NAMALWA (cell line): ENCODE measurements around the gene C16orf54.
A peak's percentile ranks its signal among the peaks of the same experiment; 100 is the strongest.
"Not testable (repeated sequence)": the region's sequence is repeated elsewhere in the genome, so short reads cannot be mapped to it uniquely, and the experiment has no call there.

ENCODE experiments used
- DNase-seq: peaks from one replicate; pipeline ENCODE4 v3.0.0-alpha.2; 2015; ENCODE audit warnings: low spot score

The C16orf54 gene

DNA sequence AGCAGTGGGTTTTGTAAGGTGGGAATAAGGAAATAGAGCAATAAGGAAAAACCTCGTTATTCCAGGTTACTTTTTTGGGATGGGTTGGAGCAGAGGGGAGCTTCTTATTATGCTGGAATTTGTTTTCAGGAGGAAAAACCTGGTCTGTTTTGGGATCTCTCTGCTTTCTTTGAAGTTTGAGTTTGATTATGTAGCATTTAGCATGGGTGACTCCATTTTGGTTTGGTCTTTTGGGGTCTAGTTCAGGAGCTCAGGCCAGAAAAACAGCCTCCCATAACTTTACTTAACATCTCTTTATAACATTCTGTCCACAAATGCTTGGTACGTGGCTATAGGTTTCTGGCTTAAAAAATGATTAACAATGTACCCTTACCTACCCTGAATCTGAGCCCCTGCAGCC lies 23.7 kb upstream of the C16orf54 start:
- no peak for DNase-seq

DNA sequence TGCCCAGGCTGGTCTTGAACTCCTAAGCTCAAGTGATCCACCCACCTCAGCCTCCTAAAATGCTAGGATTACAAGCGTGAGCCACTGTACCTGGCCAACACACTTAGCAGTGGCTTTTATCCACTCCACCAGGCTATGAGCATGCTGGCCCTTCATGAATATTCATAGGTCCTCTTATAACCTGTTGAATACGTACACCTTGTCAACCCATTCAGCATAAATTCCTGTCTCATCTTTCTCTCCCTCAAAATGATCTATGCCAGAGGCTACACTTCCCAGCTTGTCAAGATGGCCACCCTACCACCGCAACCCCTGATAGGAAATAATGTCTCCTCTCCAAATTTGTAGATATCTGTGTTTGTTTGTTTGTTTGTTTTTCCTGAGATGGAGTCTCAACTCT lies 21.3 kb upstream of the C16orf54 start:
- DNase-seq, result no peak

GRCh38 chr16:29766571-29766970 lies 20.8 kb upstream of the C16orf54 start:
- no peak for DNase-seq

- no peak for DNase-seq
Measured at GRCh38 chr16:29765167-29766032, 19.6 kb upstream of the C16orf54 start.

DNA sequence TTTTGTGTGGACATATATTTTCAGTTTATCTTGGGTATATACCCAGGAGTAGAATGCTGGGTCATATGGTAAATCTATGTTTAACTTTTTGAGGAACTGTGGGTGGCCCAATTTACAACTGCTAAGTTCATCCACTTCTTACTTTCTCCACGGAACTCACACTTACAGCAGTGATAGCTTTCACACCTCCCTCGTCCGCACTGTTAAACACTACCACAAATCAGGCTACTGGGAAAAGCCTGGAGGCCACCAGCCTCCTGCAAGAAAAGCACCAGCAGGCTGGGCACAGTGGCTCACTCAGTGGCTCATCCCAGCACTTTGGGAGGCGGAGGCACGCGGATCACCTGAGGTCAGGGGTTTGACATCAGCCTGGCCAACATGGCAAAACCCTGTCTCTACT lies 17.5 kb upstream of the C16orf54 start:
- DNase-seq, result no peak

DNA sequence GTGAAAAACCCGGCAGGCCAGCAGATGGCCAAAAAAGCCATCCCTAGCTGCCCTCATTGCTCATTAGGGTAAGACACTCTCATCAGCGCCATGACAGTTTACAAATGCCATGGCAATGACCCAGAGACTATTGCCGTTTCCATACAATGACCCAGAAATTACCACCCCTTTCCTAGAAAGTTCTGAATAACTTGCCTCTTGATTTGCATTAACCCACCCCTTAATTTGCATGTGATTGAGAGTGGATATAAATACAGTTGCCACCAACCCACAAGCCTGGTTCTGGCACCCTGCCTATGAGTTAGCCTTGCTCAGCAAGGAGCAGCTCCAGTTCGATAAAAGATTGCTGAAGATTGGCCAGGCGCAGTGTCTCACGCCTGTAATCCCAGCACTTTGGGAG lies 16.1 kb upstream of the C16orf54 start:
- DNase-seq, result peak; percentile 66

DNA sequence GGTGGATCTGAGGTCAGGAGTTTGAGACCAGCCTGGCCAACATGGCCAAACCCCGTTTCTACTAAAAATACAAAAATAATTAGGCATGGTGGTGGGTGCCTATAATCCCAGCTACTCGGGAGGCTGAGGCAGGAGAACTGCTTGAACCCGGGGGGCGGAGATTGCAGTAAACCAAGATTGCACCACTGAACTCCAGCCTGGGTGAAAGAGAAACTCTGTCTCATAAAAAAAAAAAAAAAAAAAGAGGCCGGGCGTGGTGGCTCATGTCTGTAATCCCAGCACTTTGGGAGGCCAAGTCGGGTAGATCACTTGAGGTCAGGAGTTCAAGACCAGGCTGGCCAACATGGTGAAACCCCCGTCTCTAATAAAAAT lies 15.5 kb upstream of the C16orf54 start:
- not testable (repeated sequence) for DNase-seq

DNA sequence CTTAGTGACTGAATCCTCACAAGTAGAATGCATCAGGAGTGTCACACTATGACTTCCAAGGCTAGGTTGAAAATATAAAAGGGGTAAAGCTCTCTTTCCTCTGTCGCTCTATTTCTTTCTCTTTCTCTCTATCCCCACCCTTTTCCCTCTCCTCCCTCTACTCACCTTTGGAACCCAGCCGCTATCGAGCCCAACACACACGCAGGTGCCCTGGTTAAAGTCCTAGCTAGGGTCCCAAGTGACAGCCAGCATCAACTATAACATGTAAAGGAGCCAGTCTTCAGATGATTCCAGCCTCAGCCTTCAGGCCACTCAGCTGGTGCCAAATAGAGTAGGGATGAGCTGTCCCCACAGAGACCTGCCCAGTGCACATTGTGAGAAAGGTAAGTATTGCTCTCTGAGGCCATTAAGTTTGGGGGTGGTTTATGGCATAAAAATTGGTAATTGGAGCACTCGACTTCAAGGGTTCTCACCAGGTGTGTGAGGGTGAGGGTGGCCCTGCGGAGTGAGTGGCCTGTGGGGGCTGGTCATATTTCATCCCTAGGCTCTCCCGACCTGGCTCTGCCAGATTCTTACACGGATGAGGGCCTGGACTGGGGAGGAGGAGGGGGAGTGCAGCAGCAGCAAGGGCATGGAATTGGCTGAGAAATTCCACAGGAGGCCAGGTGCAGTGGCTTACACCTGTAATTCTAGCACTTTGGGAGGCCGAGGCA lies 14.9 kb upstream of the C16orf54 start:
- no peak for DNase-seq

DNA sequence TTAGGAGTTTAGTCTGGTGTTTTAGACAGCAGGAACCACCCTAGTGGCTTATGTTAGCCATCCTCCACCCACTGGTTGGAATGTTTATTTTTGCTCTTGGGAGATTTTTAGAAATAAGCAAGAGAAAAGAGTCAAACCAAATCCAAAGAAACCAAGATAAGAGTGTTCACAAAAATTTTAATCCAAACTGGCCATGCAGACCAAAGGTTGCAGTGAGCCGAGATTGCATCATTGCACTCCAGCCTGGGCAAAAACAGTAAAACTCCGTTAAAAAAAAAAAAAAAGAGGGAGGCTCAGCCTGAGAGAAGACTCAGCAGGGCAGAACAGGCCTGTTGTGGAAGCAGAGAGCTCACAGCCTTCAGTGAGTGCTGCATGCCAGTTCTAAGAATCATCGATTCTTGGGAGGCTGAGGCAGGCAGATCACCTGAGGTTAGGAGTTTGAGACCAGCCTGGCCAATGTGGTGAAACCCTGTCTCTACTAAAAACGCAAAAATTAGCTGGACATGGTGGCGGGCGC lies 12.2 kb upstream of the C16orf54 start:
- no peak for DNase-seq

DNA sequence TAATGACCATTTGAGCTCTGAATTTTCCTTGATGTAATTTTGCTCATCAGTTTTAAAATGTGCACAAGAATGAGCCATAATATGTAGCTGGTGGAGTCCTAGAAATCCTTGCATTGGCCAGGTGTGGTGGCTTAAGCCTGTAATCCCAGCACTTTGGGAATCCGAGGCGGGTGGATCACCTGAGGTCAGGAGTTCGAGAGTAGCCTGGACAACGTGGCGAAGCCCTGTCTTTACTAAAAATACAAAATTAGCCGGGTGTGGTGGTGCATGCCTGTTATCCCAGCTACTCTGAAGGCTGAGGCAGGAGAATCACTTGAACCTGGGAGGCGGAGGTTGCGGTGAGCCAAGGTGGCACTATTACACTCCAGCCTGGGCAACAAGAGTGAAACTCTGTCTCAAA lies 11.3 kb upstream of the C16orf54 start:
- DNase-seq, result not testable (repeated sequence)

GRCh38 chr16:29756654-29757053 lies 10.9 kb upstream of the C16orf54 start:
- peak; percentile 23 for DNase-seq

- no peak for DNase-seq
Measured at GRCh38 chr16:29753516-29753915, 7.7 kb upstream of the C16orf54 start.

- DNase-seq, result not testable (repeated sequence)
Measured at GRCh38 chr16:29748760-29749149, 3.0 kb upstream of the C16orf54 start.

GRCh38 chr16:29747947-29748759 lies 2.4 kb upstream of the C16orf54 start:
- no peak for DNase-seq

DNA sequence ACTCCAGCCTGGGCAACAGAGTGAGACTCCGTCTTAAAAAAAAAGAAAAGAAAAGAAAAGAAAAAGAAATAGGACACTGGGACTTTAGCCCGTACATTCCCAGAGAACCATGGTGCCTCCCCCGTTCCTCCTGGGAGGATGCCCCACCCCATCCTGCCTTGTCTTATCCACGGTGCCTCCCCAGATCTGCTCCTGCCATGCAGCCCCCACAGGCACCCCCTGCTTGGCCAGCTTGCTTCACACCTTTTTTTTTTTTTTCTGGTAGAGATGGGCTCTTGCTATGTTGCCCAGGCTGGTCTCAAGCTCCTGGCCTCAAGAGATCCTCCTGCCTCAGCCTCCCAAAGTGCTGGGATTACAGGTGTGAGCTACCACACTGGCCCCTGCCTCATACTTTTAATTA lies 728 bp upstream of the C16orf54 start:
- DNase-seq, result not testable (repeated sequence)

DNA sequence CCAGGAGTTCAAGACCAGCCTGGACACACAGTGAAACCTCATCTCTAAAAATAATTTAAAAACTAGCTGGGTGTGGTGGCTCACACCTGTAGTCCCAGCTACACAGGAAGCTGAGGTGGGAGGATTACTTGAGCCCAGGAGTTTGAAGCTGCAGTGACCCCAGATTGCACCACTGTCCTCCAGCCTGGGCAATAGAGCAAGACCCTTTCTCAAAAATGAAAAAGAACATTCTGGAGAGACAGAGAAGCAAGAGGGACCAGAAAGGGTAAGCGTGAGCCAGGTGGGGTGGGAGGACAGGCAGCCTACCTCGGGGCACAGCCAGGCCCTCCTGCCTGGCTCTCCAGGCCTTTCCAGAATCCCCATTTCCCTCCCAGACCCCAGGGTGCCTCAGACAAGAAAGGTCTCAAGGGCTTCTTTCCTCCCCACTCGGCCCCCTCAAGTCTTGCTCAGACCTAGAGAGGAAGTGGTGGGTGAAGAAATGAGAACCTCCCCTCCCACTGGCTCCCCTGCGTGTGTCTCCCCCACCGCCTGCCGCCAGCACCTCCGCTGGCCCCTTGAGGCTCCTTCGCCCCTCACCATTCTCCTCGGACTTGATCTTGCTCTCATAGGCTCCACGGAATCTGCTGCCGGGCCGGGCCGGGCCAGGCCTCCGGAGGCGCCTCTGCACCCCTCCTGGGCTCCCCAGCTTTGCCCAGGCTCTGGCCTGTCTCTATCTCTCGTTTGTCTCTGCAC lies 503 bp downstream of the C16orf54 start:
- DNase-seq, result peak; percentile 51

DNA sequence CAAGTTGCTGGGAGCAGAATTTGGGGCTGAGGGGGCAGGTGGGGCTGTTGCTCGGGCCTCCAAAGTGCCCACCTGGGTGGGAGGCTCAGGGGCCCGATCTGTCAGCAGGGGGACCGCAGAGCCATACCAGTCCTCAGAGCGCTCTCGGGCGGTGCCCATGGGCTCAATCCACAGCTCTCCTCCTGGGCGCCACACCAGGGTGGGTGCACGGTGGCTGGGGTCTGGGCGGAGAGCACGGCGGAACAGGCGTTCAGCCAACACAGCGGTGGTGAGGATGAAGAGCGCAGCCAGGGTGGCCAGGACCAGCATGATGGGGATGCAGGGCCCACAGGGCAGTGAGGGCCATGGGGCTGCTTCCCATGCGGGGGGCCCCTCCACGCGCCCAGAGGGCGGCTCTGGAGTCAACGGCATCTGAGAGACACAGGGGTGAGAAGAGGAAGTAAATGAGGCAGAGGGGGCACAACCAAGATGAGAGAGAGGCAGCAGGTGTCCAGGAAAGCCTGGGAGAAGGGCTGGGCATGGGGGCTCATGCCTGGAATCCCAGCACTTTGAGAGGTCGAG lies 1.2 kb downstream of the C16orf54 start:
- DNase-seq, result no peak

GRCh38 chr16:29743827-29744531 lies 1.8 kb downstream of the C16orf54 start:
- DNase-seq, result no peak

- no peak for DNase-seq
Measured at GRCh38 chr16:29743475-29743826, 2.3 kb downstream of the C16orf54 start.

DNA sequence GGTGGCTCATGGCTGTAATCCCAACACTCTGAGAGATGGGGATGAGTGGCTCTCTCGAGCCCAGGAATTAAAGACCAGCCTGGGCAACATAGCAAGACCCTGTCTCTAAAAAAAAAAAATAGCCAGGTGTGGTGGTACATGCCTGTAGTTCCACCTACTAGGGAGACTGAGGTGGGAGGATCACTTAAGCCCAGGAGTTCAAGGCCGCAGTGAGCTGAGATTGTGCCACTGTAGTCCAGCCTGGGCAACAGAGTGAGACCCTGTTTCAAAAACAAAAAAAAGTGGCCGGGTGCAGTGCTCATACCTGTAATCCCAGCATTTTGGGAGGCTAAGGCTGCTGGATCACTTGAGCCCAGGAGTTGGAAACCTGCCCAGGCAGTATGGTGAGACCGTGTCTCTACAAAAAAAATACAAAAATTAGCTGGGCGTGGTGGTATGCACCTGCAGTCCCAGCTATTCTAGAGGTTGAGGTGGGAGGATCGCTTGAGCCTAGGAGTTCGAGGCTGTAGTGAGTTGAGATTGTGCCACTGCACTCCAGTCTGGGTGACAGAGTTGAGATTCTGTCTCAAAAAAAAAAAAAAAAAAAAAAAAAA lies 3.0 kb downstream of the C16orf54 start:
- DNase-seq, result no peak
